NK-92 (cell line): Measurements from ENCODE around the gene AP1G2.
"Not testable (repeated sequence)": the region's sequence is repeated elsewhere in the genome, so short reads cannot be mapped to it uniquely, and the experiment has no call there.

Experiments used
- DNase-seq: peaks from one replicate; lab custom pipeline; 2025; ENCODE audit not compliant: unreplicated experiment; lab: John Stamatoyannopoulos, UW

AP1G2 gene

GRCh38 chr14:23539248-23540140 lies 28.1 kb downstream of the AP1G2 start:
- DNase-seq: no peak

- DNase-seq: no peak
These were observed 28.8 kb downstream of the AP1G2 start for GRCh38 chr14:23538785-23539184.

- DNase-seq: no peak
These were observed 29.4 kb downstream of the AP1G2 start for GRCh38 chr14:23538050-23538718.

GRCh38 chr14:23537351-23538049 lies 30.1 kb downstream of the AP1G2 start:
- DNase-seq: no peak

GRCh38 chr14:23536906-23537305 lies 30.7 kb downstream of the AP1G2 start:
- DNase-seq: not testable (repeated sequence)

GRCh38 chr14:23536494-23536893 lies 31.1 kb downstream of the AP1G2 start:
- DNase-seq: no peak

- no peak for DNase-seq
These were observed 31.6 kb downstream of the AP1G2 start for GRCh38 chr14:23535943-23536342.

GRCh38 chr14:23533652-23534435 lies 33.7 kb downstream of the AP1G2 start:
- DNase-seq: no peak

GRCh38 chr14:23532658-23533057 lies 34.9 kb downstream of the AP1G2 start:
- DNase-seq: no peak

GRCh38 chr14:23531391-23531790 lies 36.2 kb downstream of the AP1G2 start:
- peak; percentile 4 for DNase-seq

- no peak for DNase-seq
These were observed 37.1 kb downstream of the AP1G2 start for GRCh38 chr14:23530375-23531055.

GRCh38 chr14:23529016-23529415 lies 38.6 kb downstream of the AP1G2 start:
- no peak for DNase-seq

- no peak for DNase-seq
These were observed 39.0 kb downstream of the AP1G2 start for GRCh38 chr14:23528555-23528954.

GRCh38 chr14:23525611-23526010 lies 42.0 kb downstream of the AP1G2 start:
- no peak for DNase-seq

GRCh38 chr14:23524954-23525353 lies 42.6 kb downstream of the AP1G2 start:
- no peak for DNase-seq

GRCh38 chr14:23523229-23524016 lies 44.2 kb downstream of the AP1G2 start:
- DNase-seq: no peak

GRCh38 chr14:23522643-23523198 lies 44.9 kb downstream of the AP1G2 start:
- DNase-seq: no peak

GRCh38 chr14:23521785-23522640 lies 45.6 kb downstream of the AP1G2 start:
- no peak for DNase-seq
